HG02610 (cell line): ENCODE data around the gene ZFAND2A.
"Not testable (repeated sequence)": the region's sequence is repeated elsewhere in the genome, so short reads cannot be mapped to it uniquely, and the experiment has no call there.

Source experiments
- ATAC-seq: cut with Tn5 transposase; IDR thresholded peaks from one replicate; pipeline ENCODE4 v1.9.1; 2021; ENCODE audit warnings: mild to moderate bottlenecking, moderate library complexity; ENCODE audit not compliant: unreplicated experiment

ZFAND2A gene

GRCh38 chr7:1159891-1160669, at the start of gene ZFAND2A:
TSS of gene ZFAND2A (minus strand) at chr7:1160196. CDS start at chr7:1158212, 1,984 bp downstream.
- ATAC-seq = peak; percentile 95

- ATAC-seq = no peak
Observed at GRCh38 chr7:1209097-1209496, 49.1 kb upstream of the ZFAND2A start.

GRCh38 chr7:1205742-1206141, 45.7 kb upstream of the ZFAND2A start:
- not testable (repeated sequence) for ATAC-seq

GRCh38 chr7:1204460-1205140, 44.6 kb upstream of the ZFAND2A start:
- no peak for ATAC-seq

- not testable (repeated sequence) for ATAC-seq
Observed at GRCh38 chr7:1202914-1203313, 42.9 kb upstream of the ZFAND2A start.

- no peak for ATAC-seq
Observed at GRCh38 chr7:1201916-1202315, 41.9 kb upstream of the ZFAND2A start.

GRCh38 chr7:1200045-1200444, 40.0 kb upstream of the ZFAND2A start:
- no peak for ATAC-seq

GRCh38 chr7:1197997-1198625, 38.1 kb upstream of the ZFAND2A start:
- ATAC-seq = no peak

- no peak for ATAC-seq
Observed at GRCh38 chr7:1196950-1197349, 37.0 kb upstream of the ZFAND2A start.

- ATAC-seq = not testable (repeated sequence)
Observed at GRCh38 chr7:1196441-1196840, 36.4 kb upstream of the ZFAND2A start.

- no peak for ATAC-seq
Observed at GRCh38 chr7:1193593-1194424, 33.8 kb upstream of the ZFAND2A start.

GRCh38 chr7:1192171-1192676, 32.2 kb upstream of the ZFAND2A start:
- no peak for ATAC-seq

- no peak for ATAC-seq
Observed at GRCh38 chr7:1189986-1190772, 30.2 kb upstream of the ZFAND2A start.

- no peak for ATAC-seq
Observed at GRCh38 chr7:1188720-1189294, 28.8 kb upstream of the ZFAND2A start.

- ATAC-seq = no peak
Observed at GRCh38 chr7:1187127-1187526, 27.1 kb upstream of the ZFAND2A start.

- ATAC-seq = no peak
Observed at GRCh38 chr7:1181640-1182039, 21.6 kb upstream of the ZFAND2A start.

GRCh38 chr7:1181031-1181430, 21.0 kb upstream of the ZFAND2A start:
- ATAC-seq = no peak

GRCh38 chr7:1176891-1177373, 16.9 kb upstream of the ZFAND2A start:
- no peak for ATAC-seq
